PFSK-1 (cell line): Measurements from ENCODE around the gene KRTAP4-3.

ENCODE experiments used
- POLR2AphosphoS5 ChIP-seq: IDR thresholded peaks from 2 replicates; pipeline ENCODE4 v1.6.1; 2012; ENCODE audit warnings: low read depth, mild to moderate bottlenecking, control low read depth, low read length, moderate library complexity
- REST ChIP-seq, 2 experiments: IDR thresholded peaks; 2 replicates each; pipeline versions ENCODE4 v1.6.1 to v1.8.0; 2011 to 2012; ENCODE audit warnings: low read depth in 2 of 2, low read length in 2 of 2, control low read depth in 1 of 2, inconsistent platforms in 1 of 2, mild to moderate bottlenecking in 1 of 2, moderate library complexity in 1 of 2; ENCODE audit not compliant: insufficient read depth in 1 of 2
- TAF1 ChIP-seq: IDR thresholded peaks from 2 replicates; pipeline ENCODE4 v1.6.1; 2012; ENCODE audit warnings: low read length, control low read depth, borderline replicate concordance; ENCODE audit not compliant: insufficient read depth

GRCh38 chr17:41126412-41126811 is 41.6 kb downstream of the KRTAP4-3 start:
- TF ChIP-seq REST (IDR thresholded peaks at IDR 0.05; ENCODE audit: insufficient read depth in 1 of 2, low read depth in 2 of 2, low read length in 2 of 2), result no peak
- TF ChIP-seq TAF1, result no peak
- TF ChIP-seq POLR2AphosphoS5, result no peak
